Neuron (in vitro differentiated cells): ENCODE results near the gene HSD11B1.
"Not testable (repeated sequence)": the region's sequence is repeated elsewhere in the genome, so short reads cannot be mapped to it uniquely, and the experiment has no call there.

Experiments
- H2AFZ ChIP-seq: one replicate; pipeline ENCODE4 v1.6.1; 2013; ENCODE audit warnings: low read depth, mild to moderate bottlenecking, inconsistent platforms, low read length, moderate library complexity
- H3K27me3 ChIP-seq: one replicate; pipeline ENCODE4 v1.6.1; 2013; ENCODE audit warnings: low read length; ENCODE audit not compliant: insufficient read depth
- H3K36me3 ChIP-seq: one replicate; pipeline ENCODE4 v1.6.1; 2013; ENCODE audit warnings: low read length; ENCODE audit not compliant: insufficient read depth
- H3K4me1 ChIP-seq: one replicate; pipeline ENCODE4 v1.6.1; 2013; ENCODE audit warnings: low read length; ENCODE audit not compliant: insufficient read depth
- H3K4me3 ChIP-seq: 2 replicates; pipeline ENCODE4 v1.5.1; 2013; ENCODE audit warnings: mild to moderate bottlenecking, low read length, moderate library complexity
- H3K9me3 ChIP-seq: one replicate; pipeline ENCODE4 v1.6.1; 2013; ENCODE audit warnings: low read length

HSD11B1 gene

GRCh38 chr1:209674957-209675564 is 29.6 kb upstream of the HSD11B1 start, which contains the start of gene G0S2:
Gene G0S2, plus strand, starts transcription at chr1:209675412. Its CDS starts 273 bp downstream, at chr1:209675685.
- peak within 1 kb of the TSS; percentile 4 for H3K4me3 ChIP-seq
- H3K36me3 ChIP-seq = no peaks in the 10 kb centered on the region
- H2AFZ ChIP-seq = peak within 1 kb of the TSS; percentile 11
- H3K4me1 ChIP-seq = no peaks in the 10 kb centered on the region
- H3K27me3 ChIP-seq = peaks cover 56% of the 10 kb centered on the region
- H3K9me3 ChIP-seq = no peaks in the 10 kb centered on the region

- peaks cover 56% of the 10 kb centered on the region for H3K27me3 ChIP-seq
- H3K9me3 ChIP-seq = no peaks in the 10 kb centered on the region
- H3K4me3 ChIP-seq = peak overlapping the region; percentile 4
- H3K4me1 ChIP-seq = no peaks in the 10 kb centered on the region
- peak overlapping the region; percentile 11 for H2AFZ ChIP-seq
- H3K36me3 ChIP-seq = no peaks in the 10 kb centered on the region
Observed at GRCh38 chr1:209675565-209676154, 29.0 kb upstream of the HSD11B1 start.

- H3K36me3 ChIP-seq = no peaks in the 10 kb centered on the region
- peaks cover 42% of the 10 kb centered on the region for H3K27me3 ChIP-seq
- no peaks in the 10 kb centered on the region for H3K9me3 ChIP-seq
- no peak overlapping the region for H3K4me3 ChIP-seq
- H2AFZ ChIP-seq = no peak overlapping the region
- H3K4me1 ChIP-seq = no peaks in the 10 kb centered on the region
Observed at GRCh38 chr1:209678981-209679539, 25.6 kb upstream of the HSD11B1 start.

- no peak overlapping the region for H3K4me3 ChIP-seq
- H3K4me1 ChIP-seq = no peaks in the 10 kb centered on the region
- no peaks in the 10 kb centered on the region for H3K9me3 ChIP-seq
- H2AFZ ChIP-seq = no peak overlapping the region
- H3K36me3 ChIP-seq = no peaks in the 10 kb centered on the region
- no peaks in the 10 kb centered on the region for H3K27me3 ChIP-seq
Observed at GRCh38 chr1:209685821-209686220, 18.8 kb upstream of the HSD11B1 start.

- H3K27me3 ChIP-seq = no peaks in the 10 kb centered on the region
- no peak overlapping the region for H3K4me3 ChIP-seq
- no peaks in the 10 kb centered on the region for H3K9me3 ChIP-seq
- H3K36me3 ChIP-seq = no peaks in the 10 kb centered on the region
- H3K4me1 ChIP-seq = no peaks in the 10 kb centered on the region
- no peak overlapping the region for H2AFZ ChIP-seq
Observed at GRCh38 chr1:209686322-209686721, 18.3 kb upstream of the HSD11B1 start.

GRCh38 chr1:209688746-209689234 is 15.9 kb upstream of the HSD11B1 start:
- H3K4me3 ChIP-seq = no peak overlapping the region
- no peaks in the 10 kb centered on the region for H3K36me3 ChIP-seq
- no peak overlapping the region for H2AFZ ChIP-seq
- H3K9me3 ChIP-seq = no peaks in the 10 kb centered on the region
- no peaks in the 10 kb centered on the region for H3K4me1 ChIP-seq
- H3K27me3 ChIP-seq = no peaks in the 10 kb centered on the region

GRCh38 chr1:209689477-209689876 is 15.2 kb upstream of the HSD11B1 start:
- Histone ChIP-seq H3K4me1 (no peaks in the 10 kb centered on the region), H3K9me3 (no peaks in the 10 kb centered on the region), H3K36me3 (no peaks in the 10 kb centered on the region), H3K27me3 (no peaks in the 10 kb centered on the region), H3K4me3 (no peak overlapping the region), H2AFZ (no peak overlapping the region)

- Histone ChIP-seq H3K4me3 (no peak overlapping the region), H2AFZ (no peak overlapping the region), H3K36me3 (no peaks in the 10 kb centered on the region), H3K9me3 (no peaks in the 10 kb centered on the region), H3K4me1 (no peaks in the 10 kb centered on the region), H3K27me3 (no peaks in the 10 kb centered on the region)
Observed at GRCh38 chr1:209691237-209691636, 13.4 kb upstream of the HSD11B1 start.

GRCh38 chr1:209692296-209692695 is 12.3 kb upstream of the HSD11B1 start:
- Histone ChIP-seq H3K4me3 (no peak overlapping the region), H3K27me3 (no peaks in the 10 kb centered on the region), H2AFZ (no peak overlapping the region), H3K36me3 (no peaks in the 10 kb centered on the region), H3K9me3 (no peaks in the 10 kb centered on the region), H3K4me1 (no peaks in the 10 kb centered on the region)

GRCh38 chr1:209692745-209693504 is 11.7 kb upstream of the HSD11B1 start:
- Histone ChIP-seq H3K9me3 (no peaks in the 10 kb centered on the region), H3K27me3 (no peaks in the 10 kb centered on the region)

GRCh38 chr1:209696673-209697072 is 8.0 kb upstream of the HSD11B1 start:
- no peak overlapping the region for H3K4me3 ChIP-seq
- no peak overlapping the region for H2AFZ ChIP-seq
- no peaks in the 10 kb centered on the region for H3K9me3 ChIP-seq
- peaks cover 2% of the 10 kb centered on the region for H3K27me3 ChIP-seq
- no peaks in the 10 kb centered on the region for H3K36me3 ChIP-seq
- no peaks in the 10 kb centered on the region for H3K4me1 ChIP-seq

More at GRCh38 chr1:209692745-209693504, 11.7 kb upstream of the HSD11B1 start:
- Histone ChIP-seq H2AFZ (no peak overlapping the region), H3K4me1 (no peaks in the 10 kb centered on the region), H3K4me3 (no peak overlapping the region), H3K36me3 (no peaks in the 10 kb centered on the region)

- Histone ChIP-seq H3K4me3 (no peak overlapping the region), H3K4me1 (no peaks in the 10 kb centered on the region), H2AFZ (no peak overlapping the region), H3K27me3 (peaks cover 2% of the 10 kb centered on the region), H3K9me3 (no peaks in the 10 kb centered on the region), H3K36me3 (no peaks in the 10 kb centered on the region)
Observed at GRCh38 chr1:209697126-209697525, 7.5 kb upstream of the HSD11B1 start.

GRCh38 chr1:209700686-209701085 is 4.0 kb upstream of the HSD11B1 start:
- H3K36me3 ChIP-seq, H3K9me3 ChIP-seq, H2AFZ ChIP-seq, H3K4me1 ChIP-seq, H3K27me3 ChIP-seq, H3K4me3 ChIP-seq: not testable (repeated sequence)
